Stimulated activated CD4-positive, alpha-beta T cell treated with anti-CD3 and anti-CD28 coated beads, Interleukin-4, amount 100 ng/mL, for 24 hours (primary cell): ENCODE results near the gene PLVAP.

Experiments
- DNase-seq: peaks from one replicate; pipeline ENCODE4 v3.0.0-alpha.2; 2020

PLVAP gene

DNA sequence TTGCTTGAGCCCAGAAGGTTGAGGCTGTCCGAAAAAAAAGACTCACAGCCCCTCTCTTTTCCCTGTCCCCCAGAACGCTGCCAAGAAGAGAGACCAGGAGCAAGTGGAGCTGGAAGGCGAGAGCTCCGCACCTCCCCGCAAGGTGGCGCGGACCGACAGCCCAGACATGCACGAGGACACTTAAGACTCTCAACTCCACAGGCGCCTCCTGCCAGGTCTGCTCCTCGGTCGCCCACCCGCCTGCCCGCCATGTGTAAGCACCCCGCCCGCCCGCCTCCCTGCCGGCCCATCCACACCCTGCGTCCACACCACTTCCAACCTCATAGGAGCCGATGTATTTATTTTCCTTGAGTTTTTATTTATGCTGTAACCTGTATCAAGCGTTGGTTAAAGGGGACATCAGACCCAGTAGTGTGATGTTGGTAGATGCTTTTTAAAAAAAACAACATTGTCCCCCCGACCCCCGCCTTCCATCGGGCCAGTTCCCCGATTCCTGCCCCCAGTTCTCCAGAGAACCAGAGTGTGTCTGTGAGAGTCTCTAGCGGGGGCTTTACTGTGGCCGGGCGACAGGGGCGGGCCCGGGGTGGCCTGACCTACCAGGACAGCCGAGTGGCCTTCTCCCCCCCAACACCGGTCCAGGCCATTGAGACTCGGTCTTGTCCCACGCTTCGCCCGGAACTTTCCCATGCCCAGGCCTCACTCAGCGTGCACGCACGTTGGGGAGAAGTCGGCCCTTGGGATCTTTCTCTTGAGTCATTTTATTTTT is 57.5 kb downstream of the PLVAP start:
- DNase-seq: no peak

DNA sequence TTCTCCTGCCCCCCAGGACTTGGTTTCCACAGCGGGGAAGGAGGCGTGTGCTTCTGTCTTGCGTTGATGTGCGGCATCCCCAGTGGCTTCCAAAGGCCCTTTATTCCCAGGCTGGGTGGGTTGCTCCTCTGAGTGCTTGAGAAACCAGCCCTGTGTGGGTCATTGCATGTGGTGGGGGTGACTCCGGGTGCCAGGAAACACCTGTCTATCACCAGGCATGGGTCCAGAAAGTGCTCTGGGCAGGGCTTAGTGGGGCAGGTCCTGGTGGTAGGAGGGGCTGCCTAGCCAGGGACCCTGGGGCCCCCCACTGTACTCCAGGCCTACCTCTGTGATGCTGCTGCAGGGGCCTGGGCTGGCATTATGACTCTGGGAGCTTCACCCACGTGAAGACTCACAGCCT is 58.2 kb downstream of the PLVAP start:
- no peak for DNase-seq

DNA sequence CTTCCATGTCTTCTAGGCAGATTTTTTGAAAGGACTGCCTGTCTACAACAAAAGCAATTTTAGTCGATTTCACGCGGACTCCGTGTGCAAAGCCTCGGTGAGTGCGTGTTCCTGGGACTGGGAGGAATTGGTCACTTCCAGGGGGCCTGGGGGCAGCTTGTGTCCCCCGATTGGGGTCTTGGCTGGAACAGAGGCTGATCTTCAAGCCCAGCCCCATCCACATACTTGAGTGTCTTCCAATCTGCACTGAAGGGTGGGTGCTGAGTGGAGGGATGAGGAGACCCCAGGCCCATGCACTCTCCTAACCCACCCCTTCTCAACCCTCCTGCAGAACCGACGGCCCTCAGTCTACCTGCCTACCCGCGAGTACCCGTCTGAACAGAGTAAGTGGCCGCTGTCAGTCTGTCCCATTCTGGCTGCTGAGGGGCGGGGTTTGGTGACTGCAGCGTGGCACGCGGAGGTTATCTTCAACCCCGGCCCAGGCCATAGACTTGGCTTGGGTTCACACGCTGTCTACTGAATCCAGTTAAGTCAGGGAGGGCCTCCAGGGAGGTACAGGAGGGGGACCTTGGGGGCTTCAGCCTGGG is 63.0 kb downstream of the PLVAP start:
- no peak for DNase-seq

DNA sequence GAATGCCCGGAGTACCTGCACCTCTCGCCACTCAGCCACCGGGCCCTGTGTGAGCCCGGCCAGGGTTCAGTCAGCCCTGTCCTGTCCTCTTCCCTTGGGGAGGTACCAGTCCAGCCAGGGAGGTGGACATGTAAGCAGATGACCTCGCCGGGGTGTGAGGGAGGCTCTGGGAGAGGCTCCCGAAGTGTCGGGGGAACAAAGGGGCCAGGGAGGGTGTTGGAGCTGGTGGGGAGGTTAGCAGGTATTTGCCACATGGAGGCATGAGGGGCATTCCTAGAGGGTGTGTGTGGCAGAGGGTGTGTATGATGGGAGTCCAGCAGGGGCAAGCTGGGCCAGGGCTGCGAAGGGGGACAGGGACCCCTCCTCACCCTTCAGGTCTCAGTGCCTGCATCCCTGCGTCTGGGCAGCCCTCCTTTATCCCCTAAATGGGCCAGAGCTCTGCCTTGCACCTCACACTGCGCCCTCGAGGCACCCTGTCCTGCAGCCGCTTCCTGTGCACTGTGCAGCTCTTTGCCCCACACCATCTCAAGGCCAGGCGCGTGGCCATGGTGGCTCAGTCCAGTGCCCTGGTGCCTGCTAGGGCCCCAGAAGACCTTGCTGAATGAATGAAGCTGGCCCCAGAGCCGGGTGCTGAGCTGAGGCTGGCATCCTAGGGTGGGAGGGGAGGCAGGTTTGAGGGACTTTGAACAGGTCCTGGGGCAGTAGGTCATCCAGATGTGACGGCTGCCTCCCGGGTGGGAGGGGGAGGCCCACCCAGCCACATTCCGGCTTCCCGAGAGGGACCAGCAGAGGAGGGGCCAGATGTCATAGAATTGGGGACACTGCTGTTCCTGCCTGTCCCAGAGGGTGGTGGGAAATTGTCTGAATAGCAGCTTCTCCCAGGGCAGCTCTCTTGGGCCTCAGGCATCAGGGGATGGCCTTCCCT is 64.7 kb downstream of the PLVAP start:
- no peak for DNase-seq

DNA sequence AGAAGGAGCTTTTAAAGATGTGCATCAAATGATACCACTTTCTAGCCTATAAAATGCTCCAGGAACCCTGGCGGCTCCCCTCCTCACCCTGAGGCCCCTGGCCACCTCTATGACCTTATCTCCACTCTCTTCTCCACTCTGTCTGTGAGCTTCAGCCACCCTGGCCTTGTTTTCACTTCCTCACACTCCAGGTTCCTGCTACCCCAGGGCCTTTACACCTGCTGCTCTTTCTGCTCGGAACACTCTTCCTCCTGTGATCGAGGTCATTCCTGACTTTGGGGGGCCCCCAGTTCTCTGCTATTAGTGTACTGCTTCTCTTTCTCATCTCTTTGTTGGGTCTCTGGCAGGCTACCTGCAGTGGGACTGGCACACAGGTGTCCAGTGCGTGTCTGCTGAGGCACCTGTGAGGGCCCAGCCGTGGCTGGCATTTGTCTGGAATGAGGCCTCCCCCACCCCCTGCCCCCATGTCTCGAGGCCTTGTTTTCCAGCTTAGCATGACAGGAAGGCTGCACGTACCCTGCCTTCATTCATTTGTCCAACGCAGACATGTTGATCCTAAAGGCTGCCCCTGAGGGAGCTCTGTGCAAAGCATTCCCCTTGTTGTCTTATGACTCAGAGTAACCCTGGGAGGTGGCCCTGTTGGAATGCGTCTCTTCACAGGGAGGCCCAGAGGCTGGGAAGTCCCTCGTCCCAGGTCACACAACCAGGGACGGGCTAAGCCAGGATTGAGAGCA is 65.5 kb downstream of the PLVAP start:
- DNase-seq: no peak

DNA sequence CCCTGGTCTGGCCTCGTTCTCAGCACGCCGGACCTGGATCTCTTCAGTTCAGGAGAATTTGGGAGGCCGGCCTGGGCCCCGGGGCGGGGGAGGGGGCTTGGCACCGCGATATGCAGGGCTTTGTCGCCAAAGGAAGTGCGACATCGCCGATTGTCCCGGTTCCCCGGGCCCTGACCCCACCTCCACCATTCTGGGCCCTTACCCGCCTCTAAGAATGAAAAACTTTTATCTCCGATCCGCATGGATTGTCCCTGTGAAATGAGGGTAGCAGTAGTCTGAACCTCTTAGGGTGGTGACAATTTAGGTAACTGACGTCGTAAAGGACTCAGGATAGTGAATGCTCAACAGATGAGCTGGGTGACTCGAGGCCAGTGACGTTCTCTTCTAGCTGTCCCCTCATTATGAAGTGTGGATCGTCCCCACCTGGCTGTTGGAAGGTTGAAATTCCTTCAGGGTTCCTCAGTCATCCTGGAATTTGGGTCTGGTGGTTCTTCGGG is 67.1 kb downstream of the PLVAP start:
- DNase-seq: peak; percentile 23

DNA sequence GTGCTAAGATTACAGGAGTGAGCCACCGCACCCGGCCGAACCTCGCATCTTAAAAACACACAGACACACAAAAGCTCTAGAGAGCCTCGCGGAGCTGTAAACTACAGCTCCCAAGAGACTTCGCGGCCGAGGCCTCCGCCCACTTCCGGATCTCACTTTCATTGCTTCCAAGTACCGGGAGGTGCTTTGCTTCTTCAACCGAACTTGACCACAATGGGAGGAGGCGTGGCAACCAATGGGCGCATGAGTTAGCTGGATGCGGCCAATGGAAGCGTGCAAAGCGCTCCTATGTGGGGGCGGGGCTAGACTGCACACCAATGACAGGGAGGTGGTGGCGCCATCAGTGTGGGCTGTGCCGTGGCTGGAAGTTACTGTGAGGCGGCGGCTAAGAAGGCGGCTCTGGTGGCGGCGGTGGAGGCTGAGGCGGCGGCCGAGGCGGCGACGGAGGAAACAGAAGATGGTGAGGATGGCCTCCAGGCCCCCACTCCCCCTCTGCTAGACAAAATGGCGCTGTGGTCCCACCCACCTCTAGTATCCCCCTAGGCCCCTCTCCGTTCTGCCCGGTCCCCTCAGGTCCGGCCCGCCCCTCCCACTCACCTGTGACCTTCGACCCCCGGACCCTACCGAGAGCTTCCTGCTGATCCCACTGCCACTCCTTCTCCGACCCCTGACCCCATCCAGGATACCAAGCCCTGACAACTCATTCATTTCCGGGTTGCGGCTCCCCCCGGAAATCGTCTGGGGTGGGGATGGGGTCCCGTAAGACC is 67.8 kb downstream of the PLVAP start, which contains the start of gene DDA1:
Gene DDA1 (plus strand): TSS at position 366 of the 767 bp plus-strand sequence. CDS start 92 bp downstream, at position 458.
- DNase-seq: peak; percentile 100

DNA sequence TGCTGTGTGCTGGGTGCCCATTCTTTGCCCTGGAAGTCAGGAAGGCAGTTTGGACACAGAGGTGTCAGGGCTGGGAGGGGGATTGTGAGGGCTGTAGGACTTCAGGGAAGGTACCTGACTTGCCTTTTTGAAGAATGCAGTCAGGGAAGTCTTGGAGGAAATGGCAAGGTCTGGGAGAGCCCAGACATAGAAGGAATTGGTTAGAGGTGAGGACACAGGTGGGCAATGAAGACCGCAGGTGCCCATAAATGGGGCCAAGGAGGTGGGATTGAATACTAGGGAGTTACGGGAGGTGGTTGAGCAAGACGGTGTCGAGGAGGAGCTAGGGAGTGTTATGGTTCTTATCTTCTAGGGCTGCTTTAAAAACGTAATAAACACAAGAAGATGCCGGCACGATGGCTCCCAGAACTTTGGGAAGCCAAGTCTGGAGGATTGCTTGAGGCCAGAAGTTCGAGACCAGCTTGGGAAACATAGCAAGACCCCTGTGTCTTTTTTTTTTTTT is 69.2 kb downstream of the PLVAP start:
- no peak for DNase-seq

DNA sequence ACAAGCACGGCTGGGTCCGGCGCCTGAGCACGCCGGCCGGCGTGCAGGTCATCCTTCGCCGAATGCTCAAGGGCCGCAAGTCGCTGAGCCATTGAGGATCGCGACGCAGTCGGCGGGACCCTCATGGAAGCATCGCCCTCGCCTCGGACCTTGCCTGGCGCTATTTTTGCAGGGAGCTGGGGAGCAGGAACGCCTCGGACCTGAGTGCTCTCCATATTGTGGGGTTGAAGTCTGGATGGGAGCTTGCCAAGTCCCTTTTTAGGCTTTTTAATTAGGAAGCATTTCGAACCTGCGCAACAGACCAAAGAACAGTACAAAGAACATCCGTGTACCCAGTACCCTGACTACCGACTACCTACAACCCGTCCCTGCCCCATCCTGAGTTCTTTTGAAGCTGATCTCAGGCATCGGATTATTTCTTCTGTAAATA is 70.8 kb downstream of the PLVAP start:
- DNase-seq: no peak

DNA sequence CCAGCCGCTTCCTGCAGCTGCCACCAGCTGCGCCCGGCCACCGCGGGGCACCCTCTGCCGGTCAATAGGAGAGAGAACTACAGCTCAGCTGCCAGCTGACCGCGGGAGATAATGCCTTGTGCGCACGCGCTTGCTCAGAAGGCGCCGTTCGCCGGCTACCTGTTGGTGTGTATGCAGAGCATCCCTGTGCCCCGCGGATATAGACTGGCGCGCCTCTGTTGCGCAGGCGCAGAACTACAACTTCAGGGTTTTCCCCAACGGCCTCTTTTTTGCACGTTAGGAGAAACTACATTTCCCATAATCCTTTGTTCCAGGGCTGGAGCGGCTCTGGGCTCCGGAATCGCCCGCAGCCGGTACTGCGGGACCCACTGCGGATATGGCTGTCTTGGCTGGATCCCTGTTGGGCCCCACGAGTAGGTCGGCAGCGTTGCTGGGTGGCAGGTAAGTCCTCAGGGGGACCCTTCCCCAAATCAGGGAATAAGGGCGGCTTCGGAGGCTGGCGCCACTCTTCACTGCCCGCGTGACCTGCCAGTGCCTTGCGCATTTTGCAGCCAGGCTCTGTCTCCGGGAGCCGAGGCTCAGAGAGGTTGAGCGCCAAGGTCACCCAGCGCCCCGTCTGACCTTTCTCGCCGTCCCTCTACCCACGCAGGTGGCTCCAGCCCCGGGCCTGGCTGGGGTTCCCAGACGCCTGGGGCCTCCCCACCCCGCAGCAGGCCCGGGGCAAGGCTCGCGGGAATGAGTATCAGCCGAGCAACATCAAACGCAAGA is 71.4 kb downstream of the PLVAP start, which contains the start of gene MRPL34:
Gene MRPL34 (plus strand): TSS at position 356 of the 768 bp plus-strand sequence. CDS start 21 bp downstream, at position 377.
- peak; percentile 95 for DNase-seq

DNA sequence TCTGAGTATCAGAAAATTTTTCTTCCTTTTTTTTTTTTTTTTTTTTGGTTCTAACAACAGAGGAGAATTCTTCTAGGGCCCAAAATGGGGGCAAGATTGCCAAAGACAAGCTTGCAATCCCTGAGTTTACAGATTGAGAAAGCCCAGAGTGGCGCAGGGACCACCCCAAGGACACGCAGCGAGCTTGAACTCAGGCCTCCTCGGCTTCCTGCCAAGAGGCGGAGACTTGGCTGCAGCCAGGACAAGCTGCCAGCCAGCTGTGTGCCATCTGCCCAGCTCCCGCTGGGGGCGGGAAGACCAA is 72.0 kb downstream of the PLVAP start:
- no peak for DNase-seq

DNA sequence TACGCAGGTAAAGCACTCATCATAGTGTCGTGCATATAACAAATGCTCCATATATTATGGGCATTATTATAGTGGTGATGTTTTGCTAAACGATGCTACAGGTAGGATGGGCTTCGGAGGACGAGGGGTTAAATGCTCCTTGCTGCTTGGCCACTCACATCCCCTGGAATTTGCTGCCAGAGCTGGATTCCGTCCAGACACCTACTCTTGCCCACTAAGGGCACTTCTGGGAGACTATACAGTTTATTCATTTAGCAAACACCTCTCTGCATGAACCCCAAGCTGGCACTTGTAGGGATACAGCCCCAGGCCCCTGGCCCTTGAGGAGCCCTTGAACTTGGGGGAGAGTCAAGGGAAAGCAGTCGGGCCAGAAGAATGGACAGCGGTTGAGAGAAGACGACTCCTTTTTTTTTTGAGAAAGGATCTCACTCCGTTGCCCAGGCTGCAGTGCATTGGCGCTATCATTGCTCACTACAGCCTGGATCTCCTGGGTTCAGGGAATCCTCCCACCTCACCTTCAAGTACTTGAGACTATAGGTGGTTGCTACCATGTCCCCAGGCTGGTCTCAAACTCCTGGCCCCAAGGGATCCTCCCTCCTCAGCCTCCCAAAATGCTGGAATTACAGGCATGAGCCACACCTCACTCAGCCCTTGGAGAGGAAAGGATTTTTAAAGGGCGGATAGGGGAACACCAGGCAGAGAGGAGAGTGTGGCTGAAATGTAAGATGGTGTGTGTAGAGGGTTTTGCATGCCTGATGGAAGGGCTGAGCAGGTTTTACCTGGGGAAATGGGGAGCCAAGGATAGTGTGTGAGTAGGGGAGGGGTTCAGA is 72.5 kb downstream of the PLVAP start:
- no peak for DNase-seq

DNA sequence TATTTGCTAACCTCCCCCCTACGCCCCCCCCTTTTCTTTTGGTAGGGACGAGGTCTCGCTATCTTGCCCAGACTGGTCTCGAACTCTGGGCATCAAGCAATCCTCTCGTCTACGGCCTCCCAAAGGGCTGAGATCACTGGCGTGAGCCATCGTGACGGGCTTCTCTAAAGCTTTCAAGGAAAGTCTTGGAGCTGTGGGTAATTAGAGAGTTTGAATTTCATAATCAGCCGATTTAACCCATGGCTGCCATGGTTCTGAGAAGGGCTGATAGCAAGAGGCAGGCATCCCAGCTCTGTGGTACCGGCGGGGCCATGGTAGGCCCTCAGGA is 73.2 kb downstream of the PLVAP start:
- no peak for DNase-seq

DNA sequence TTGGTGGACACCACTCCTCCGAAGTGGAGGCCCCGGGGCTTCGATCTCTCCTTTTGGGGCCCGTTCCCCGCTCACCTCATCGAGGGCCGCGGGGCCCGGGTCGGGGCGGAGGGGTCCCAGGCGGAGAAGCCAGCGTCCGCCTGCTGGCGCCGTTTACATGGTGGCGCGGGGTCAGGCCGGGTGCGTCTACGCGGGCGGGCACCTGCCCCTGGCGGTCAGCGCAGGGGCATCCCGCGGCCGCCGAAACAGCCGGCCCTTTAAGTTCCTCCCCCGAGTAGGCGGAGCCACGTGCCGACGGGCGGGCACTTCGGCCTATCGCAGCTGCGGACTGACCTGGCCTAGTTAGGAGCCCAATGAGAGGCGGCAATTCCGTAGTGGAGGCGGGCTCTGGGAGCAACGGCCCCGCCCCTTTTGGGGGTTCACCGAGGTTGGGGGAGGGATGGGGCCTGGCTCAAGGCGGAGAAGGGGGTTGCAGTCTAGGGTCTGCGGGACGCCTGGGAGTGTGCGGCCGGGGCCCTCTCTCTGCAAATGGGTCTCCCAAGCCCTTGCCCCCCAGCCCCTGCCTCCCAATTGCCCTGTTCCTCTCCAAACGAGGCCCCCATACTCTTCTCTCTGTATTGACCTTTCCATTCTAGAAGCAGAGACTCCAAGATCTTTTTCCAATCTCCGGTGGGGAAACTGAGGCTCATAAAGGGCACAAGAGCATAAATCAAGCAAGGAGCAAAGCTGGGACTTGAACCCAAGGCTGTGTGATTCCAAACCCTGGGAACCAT is 73.8 kb downstream of the PLVAP start, which contains the start of gene ABHD8:
Gene ABHD8 (minus strand): TSS at position 259 of the 773 bp plus-strand sequence. CDS start 1,809 bp downstream, outside the sequence.
- DNase-seq: peak; percentile 94

DNA sequence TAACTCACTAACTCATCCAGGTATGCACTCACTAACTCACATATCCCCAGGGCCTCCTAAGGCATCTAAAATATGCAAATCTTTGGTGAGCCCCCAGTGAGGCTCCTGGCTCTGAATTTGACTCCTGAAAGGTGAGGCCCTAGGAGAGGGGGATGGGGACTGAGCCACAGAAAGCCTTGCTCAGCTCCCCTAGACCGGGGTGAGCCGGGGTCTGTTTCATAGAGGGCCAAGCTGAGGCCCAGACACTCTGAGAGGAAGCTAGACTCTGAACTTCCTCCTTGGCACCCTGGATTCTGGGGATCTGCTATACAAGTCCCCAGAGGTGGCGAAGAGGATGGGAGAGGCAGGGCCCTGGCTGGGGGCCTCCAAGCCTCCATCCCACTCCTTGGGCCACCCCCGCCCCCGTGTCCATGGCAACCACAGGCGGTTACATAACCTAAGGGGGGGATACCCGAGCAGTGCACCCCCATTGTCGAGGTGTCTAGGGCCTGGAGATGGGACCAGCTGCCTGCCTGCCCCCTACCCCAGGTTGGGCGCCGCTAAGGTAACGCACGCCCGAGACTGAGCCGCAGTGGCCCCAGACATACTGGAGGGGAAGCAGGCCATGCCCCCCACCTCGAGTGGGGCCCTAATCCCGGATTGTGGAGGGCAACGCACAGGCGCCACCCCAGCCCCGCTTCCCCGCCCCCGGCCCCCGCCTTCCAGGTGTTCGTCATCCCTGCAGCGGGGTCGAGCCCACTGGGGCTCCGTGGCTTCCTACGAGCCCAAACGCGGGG is 74.6 kb downstream of the PLVAP start:
- no peak for DNase-seq
